GM19351 (cell line): Measurements from ENCODE around the gene CFAP74.

Experiments used
- ATAC-seq: cut with Tn5 transposase; IDR thresholded peaks from one replicate; pipeline ENCODE4 v1.9.1; 2021; ENCODE audit warnings: mild to moderate bottlenecking, moderate library complexity; ENCODE audit not compliant: unreplicated experiment

Gene CFAP74

DNA sequence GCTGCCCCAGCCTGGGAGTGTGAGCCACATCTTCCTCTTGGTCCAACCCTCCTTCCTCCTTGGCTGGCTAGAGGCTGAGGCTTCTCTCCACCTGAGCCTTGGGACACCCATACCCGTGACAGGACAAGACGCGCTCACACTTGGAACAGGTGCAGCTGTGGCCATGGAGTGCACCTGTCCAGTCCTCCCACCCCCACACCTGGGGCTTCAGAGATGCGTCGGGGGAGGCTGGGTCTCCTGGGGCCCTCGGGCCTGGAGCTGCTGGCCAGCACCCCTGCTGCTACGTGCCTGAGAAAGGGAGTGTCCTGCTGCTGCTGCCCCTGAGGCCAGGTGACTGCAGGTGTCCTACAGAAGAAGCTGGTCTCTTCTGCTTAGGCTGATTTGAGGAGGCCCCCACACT, 47.5 kb downstream of the CFAP74 start:
- ATAC-seq = no peak

DNA sequence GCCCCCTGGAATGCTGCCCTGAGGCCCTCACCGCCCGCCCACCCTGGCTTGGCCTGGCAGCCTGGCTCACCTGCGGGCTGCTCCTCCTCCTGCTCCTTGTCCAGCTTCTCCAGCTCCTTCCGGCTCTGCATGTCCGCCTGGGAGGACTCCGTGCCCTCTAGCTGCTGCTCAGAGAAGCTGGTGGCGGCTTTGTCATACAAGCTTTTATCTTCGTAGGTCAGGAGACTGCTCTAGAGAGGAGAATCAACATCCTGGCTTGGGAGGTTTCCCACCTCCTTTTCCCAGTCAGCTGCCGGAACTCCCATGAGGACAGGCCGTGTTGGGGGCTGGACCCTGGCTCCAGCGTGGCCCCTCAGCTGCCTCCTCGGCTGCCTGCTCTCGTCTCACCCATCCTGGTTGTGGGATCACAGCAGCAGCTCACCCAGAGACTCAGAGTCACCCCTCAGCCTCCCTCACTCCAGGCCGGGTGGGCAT, 47.9 kb downstream of the CFAP74 start:
- ATAC-seq = no peak

DNA sequence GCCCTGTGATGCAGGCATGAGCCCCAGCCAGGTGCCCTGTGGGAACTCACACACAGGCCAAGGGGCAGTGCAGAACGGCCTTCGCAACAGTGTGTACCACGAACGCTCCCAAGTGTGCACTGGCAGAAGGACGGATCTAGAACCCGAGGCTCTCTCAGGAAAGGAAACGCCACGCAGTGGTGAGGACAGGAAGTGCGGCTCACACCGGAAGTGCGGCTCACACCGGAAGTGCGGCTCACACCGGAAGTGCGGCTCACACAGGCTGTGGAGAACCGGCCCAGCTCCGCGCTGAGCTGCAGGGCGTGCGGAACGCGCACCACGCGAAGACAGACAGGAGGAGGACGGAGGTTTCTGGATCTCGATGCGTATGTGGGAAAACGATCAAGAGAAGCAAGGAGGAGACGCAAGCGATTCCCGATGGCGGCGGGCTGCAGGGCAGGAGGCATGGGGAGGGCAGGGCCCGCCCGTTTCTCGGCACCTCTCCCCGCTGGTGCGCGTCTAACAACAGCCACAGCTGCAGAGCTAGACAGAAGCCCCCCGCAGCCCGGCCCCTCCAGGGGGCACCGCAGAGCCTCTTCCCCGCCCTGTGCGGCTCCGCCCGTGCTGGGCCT, 48.6 kb downstream of the CFAP74 start:
- no peak for ATAC-seq

DNA sequence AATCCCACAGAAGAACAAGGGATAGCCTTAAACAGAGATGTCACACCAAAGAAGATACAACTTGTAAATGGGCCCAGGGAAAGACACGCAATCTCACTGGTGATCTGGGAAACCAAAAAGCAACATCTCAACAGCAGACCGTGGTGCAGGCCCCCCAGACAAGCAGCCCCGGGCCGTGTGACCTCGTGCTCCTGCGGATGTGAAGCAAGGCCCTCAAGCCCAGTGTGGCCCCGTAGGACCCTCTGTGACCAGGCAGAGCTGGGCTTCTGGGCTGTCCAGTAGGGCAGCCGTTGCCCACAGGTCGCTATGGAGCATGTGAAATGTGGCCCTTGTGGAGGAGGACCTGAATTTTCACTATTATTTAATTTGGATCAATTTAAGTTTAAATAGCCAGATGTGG, 49.6 kb downstream of the CFAP74 start:
- ATAC-seq = no peak

DNA sequence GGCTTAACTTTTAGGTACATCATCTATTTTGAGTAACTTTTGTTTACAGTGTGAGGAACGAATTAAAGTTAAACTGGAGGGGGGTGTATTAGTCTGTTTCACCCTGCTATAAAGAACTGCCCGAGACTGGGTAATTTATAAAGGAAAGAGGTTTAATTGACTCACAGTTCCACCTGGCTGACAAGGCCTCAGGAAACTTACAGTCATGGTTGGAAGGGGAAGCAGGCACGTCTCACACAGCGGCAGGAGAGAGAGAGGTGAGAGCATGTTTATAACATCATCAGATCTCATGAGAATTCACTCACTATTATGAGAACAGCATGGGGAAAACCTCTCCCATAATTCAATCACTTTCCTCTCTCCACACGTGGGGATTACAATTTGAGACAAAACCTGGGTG, 52.6 kb downstream of the CFAP74 start:
- no peak for ATAC-seq

DNA sequence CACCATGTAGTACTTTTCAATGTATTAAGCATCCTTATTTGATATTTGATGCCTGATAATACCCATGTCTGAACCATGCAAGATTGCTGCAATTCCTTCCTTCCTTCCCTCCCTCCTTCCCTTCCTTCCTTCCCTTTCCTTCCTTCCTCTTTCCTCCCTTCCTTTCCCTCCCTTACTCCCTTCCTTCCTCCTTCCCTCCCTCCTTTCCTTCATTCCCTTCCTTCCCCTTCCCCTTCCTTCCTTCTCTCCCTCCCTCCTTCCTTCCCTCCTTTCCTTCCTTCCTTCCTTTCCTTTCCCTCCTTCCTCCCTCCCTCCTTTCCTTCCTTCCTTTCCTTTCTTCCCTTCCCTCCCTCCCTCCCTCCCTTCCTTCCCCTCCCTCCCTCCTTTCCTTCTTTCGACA, 54.8 kb downstream of the CFAP74 start:
- ATAC-seq = no peak

DNA sequence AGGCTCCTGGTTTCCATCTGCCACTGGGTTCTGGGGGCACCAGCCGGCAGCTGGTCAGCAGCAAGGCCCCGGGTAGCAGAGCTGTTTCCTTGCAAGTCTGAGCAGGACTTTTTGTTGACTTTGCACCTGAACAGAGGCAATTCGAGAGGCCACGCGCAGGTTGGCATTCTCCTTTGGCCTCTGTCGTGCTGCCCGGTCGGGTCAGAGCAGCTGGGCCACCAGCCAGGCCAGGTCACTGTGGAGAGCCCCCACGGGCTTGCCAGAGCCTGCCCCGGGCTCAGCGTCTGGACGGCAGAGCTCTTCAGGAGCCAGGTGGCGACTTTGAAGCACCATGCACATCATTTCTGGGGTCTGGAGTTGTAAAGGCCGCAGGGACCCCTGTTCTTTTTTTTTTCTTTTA, 56.1 kb downstream of the CFAP74 start:
- ATAC-seq = no peak

DNA sequence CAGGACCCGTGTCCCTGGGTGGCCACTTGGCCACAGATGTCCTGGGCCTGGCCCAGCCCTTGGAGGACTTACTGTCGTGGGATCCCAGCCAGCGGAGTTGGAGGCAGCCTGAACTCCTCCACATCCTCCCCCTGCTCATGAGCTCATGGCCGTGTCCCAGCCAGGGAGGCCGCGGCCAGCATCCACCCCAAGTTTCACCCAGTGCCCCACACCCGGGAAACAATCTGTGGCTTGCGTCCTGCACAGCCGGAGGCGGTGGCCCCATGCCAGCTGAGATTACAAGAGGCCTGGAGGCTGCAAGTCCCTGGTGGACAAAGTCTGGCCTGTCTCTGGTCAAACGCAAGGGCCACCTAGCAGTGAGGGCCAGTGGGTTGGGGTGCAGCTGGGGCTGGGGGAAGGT, 57.0 kb downstream of the CFAP74 start:
- no peak for ATAC-seq

DNA sequence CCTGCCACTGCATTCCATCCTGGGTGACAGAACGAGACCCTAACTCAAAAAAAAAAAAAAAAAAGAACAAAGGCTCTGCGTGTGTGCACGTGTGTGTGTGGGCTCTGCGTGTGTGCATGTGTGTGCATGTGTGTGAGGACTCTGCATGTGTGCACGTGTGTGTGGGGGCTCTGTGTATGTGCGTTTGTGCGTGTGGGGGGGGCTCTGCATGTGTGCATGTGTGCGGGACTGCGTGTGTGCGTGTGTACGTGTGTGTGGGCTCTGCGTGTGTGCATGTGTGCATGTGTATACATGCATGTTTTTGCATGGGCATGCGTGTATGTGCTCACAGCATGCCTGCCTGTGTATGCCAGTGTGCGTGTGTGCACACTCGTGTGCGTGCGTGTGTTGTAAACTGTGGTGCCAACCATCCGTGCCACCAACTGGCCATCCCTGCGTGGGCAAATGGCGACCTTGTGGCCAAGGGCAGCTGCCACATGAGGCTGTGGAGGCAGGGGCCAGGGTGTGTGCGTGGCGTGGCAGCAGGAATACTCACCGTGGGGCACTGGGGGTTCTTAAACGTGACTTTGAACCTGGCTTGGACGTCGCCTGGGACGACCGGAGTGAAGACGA, 57.7 kb downstream of the CFAP74 start:
- no peak for ATAC-seq

DNA sequence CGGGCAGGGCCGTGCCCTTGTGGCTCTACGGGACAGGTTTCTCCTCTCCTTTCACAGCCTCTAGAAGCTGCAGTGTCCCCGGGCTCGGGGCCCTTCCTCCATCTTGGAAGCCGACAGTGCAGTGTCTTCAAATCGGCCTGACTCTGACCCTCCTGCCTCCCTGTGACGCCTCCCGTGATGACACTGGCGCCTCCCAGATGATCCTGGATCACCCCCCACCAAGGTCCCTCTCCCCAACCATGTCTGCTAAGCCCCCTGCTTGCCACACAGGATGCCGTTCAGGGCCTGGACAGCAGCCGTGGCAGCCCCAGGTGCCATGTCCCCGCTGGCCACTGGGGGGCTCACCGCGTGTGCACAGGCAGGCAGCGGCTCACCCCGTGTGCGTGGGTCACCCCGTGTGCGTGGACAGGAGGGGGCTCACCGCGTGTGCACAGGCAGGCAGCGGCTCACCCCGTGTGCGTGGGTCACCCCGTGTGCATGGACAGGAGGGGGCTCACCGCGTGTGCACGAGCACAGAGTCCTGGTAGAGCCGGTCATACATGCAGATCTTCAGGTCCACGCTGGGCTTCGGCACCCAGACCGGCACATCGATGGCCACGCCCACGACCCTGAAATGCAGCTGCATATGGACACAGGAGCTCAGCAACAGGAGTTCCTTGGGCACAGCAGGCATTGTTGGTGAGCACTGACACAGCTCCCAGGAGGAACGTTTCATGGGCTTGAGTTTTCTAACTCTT, 59.6 kb downstream of the CFAP74 start:
- ATAC-seq = no peak

DNA sequence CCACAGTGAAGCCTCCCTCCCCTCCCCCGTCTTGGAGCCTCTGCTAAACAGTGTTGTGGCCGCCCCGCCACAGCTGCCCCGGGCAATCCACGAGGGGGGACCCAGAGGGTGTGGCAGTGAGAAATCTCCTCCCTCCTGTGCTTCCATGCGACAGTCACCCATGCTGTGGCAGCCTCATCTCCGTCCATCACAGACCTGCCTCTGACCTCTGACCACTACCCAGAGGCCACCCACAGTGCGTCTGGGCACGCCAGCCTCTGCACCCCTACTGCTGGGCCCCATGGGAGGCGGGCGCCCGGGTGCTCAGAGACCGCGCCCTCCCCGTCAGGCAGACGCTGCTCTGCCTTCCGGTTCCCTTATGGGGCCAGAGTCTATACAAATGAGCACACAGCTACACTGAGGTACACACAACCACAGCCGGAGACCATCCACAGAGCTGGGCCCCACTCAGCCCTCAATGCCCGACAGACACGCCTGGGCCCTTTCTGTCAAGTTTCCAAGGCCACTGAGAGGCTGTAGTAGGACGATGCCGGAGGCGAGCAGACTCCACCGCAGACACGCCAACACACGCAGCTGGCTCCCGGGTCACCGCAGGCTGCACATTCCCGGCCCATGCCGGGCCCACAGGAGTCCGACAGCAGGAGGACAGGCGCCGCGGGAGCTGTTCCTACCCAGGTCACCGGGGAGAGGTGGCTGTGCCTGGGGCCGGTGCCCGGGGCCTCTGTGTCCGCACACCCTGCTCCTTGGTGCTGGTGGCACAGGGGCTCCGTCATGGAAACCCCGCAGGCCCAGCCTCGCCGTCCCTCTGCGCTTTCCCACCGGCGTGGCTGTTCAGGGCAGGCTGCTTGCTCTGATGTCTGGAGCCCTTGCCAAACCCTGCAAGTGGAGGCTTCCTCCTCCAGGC, 60.6 kb downstream of the CFAP74 start:
- no peak for ATAC-seq

DNA sequence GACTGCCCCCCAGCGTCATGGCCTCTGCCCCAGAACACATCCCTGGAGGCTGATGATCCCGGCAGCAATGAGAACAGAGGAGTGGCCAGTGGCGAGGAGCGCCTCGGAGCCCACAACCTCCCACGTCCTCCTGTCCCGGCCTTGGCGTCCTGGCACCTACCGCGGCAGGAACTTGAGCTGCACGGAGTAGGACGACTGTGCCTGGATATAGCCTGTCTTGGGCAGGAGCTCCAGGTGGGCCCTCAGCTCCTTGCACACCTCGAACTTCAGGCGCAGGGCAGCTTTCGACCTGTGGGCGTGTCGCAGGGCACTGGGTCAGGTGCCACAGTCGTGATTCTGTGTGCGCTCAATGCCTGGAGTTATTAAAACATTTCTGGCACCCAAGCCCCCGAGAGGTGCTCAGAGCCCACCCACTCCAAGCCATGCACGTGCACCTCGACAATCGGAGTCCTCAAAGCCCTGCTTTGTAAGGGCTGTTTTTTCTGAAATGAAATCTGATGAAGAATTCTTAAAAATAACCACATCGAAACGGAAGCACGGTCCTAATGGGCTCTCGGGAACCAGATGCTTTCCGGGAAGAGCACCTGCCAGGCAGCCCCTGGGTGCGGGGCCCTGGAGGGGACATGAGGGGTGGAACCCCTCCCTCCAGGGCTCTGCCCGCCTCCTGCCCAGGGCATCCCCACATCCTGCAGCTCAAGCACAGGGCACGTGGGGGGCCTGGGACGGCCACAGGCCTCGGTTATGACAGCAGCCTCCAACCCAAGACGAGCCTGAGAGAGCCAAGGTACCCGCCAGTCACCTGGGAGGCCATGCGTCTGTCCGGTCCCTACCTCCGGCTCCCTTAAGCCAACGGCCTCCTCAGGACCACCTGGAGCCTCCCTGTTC, 61.5 kb downstream of the CFAP74 start:
- no peak for ATAC-seq

DNA sequence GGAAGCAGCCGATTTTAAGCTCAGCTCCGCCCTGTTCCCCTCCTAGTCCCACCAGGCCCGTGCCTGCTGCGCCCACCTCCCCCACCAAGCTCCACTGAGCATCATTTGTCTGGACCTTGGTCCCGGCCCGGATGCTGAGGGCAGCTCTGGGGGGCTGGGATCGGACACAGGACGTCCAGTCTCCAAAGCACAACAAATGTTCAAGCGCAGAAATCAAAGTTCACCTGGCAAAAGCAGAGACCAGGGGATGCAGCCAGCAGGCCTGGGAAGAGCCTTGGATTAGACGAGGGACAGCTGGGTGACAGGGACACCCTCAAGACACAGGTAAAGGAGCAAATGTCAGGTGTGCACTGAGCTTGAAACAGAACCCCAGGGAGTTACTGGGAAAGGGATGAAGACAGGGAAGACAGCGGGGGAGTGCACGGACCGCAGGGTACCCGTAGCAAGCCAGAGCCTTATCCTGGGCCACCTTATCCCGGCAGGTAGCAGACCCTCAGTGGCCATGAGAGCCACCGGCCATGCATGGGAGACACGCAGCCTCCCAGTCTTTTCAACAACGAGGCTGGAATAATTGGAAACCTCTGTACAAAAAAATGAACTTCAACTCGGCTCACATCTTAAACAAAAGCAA, 62.3 kb downstream of the CFAP74 start:
- ATAC-seq = no peak

DNA sequence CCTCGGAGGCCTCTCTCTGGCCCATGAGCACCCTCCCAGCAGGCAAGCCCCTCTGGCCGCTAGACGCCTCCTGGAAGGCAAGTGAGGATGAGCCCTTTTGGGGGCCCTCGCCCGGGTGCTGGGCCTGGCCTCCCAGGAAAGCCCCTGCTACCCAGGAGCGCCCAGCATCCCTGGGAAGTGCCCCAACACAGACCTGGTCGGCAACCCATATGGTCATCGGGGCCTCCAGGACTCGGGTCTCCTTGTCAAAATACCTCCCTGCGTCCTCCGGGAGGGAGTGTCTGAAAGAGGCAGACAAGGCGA, 63.5 kb downstream of the CFAP74 start:
- no peak for ATAC-seq

DNA sequence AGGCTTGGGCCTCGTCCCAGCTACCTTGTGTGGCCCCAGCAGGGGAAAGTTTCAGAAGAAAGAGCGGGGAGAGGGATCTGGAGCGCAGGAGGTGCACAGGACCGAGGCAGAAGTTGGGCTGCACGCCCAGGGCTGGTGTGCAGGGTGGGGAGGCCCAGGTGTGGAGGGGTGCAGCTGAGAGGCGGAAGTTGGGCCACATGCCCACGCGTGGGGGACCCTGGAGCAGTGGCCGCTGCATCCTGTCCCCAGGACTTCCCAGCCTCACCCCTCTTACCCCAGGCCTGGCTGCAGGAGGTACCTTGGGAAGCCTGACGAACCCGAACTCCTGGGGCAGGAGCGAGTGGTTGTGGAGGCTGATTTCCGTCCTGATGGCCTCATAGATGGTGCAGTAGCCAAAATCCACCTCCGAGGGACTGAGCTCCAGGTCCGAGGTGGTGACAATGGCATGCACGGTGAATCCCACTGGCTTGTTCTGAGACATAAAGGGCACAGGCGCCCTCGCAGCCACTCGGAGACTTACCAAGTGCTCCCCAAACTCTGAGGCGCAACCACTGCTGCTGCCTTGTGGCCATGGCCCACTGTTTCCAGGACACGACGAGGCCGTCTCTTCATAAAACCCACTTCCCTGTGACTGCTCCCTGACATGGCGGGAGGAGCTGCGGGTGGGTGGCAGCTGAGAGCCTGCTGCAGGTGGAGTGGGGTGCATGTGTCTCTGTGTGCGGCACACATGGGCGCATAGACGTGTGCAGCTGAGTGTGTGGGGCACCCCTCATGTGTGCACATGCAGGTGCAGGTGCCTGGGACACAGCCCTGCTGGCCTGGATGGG, 64.1 kb downstream of the CFAP74 start:
- no peak for ATAC-seq

DNA sequence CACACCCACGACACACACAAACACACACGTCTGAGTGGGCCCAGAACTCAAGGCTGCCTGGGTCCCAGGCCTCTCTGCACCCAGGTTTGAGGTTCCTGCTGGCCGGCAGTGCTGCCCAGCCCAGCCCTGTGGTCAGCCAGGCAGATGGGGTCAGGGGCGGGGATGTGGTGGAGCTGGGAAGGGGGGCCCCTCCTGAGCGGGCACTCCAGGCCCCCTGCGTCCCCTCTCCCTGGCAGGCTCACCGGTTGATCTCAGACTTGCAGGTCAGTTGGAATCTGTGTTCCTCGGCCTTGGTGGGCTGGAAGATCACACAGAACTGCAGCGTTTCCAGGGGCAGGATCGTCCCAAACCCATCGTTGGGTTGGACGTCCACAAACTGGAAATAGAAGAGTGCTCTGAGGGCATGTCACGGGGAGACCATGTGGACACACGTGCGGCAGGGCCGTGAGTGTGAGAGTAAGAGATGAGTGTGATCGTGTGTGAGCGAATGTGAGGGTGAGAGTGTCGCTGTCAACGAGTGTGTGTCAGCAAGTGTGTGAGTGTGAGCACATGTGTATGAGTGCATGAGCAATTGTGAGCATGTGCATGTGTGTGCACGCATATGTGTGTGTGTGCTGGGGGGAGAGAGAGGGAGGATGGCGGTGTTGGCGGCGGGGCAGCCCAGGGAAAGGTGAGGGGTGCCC, 64.8 kb downstream of the CFAP74 start:
- no peak for ATAC-seq

DNA sequence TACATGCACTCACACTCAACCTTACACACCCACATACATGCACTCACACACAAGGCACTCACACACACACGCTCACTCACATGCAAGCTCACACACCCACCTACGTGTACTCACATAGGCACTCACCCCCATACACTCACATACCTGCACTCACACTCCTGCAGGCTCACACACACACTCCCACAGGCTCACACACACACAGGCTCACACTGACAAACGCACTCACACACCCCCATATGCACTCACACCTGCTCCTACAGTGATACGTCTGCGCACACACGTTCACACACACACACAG, 65.4 kb downstream of the CFAP74 start:
- ATAC-seq = no peak

DNA sequence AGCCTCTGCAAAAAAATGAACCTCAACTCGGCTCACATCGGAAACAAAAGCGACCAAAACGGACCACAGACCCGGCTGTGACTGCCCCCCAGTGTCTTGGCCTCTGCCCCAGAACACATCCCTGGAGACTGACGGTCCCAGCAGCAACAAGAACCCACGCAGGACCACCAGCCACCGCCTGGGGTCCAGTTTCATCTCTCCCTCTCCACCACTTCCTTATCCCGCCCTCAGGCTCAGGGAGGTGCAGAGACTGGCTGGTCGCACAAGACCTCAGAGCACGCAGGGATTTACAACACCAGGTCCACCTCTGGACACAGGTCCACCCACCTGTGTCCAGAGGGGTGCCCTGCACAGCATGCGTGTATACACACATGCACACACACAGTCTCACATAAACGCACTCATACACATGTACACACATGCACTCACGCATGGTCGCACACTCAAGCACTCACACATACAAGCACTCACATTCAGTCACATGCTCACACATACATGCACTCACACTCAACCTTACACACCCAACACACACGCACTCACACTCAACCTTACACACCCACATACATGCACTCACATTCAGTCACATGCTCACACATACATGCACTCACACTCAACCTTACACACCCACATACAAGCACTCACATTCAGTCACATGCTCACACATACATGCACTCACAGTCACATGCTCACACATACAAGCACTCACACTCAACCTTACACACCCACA, 65.9 kb downstream of the CFAP74 start:
- no peak for ATAC-seq
